Adipocyte (in vitro differentiated cells): ENCODE measurements around the gene WDR72.

Source experiments
- DNase-seq: peaks from one replicate; pipeline ENCODE4 v3.0.0-alpha.2; 2015; ENCODE audit warnings: low read depth
- H3K27me3 ChIP-seq: replicated peaks from 2 replicates; pipeline ENCODE4 v1.7.0; 2013; ENCODE audit warnings: mild to moderate bottlenecking, low read length, moderate library complexity; ENCODE audit not compliant: control insufficient read depth, insufficient read depth
- H3K36me3 ChIP-seq: 2 replicates; pipeline ENCODE4 v1.7.0; 2013; ENCODE audit warnings: low read length, mild to moderate bottlenecking, moderate library complexity; ENCODE audit not compliant: control insufficient read depth, insufficient read depth, severe bottlenecking
- H3K4me1 ChIP-seq: 2 replicates; pipeline ENCODE4 v1.7.0; 2013; ENCODE audit warnings: mild to moderate bottlenecking, low read length, moderate library complexity; ENCODE audit not compliant: control insufficient read depth, insufficient read depth
- H3K4me3 ChIP-seq: 2 replicates; pipeline ENCODE4 v1.7.0; 2013; ENCODE audit warnings: mild to moderate bottlenecking, low read length, moderate library complexity
- H3K9ac ChIP-seq: 2 replicates; pipeline ENCODE4 v1.7.0; 2013; ENCODE audit warnings: mild to moderate bottlenecking, low read length, moderate library complexity
- H3K9me3 ChIP-seq: 2 replicates; pipeline ENCODE4 v1.7.0; 2013; ENCODE audit warnings: mild to moderate bottlenecking, low read length, moderate library complexity; ENCODE audit not compliant: control insufficient read depth

Gene WDR72

DNA sequence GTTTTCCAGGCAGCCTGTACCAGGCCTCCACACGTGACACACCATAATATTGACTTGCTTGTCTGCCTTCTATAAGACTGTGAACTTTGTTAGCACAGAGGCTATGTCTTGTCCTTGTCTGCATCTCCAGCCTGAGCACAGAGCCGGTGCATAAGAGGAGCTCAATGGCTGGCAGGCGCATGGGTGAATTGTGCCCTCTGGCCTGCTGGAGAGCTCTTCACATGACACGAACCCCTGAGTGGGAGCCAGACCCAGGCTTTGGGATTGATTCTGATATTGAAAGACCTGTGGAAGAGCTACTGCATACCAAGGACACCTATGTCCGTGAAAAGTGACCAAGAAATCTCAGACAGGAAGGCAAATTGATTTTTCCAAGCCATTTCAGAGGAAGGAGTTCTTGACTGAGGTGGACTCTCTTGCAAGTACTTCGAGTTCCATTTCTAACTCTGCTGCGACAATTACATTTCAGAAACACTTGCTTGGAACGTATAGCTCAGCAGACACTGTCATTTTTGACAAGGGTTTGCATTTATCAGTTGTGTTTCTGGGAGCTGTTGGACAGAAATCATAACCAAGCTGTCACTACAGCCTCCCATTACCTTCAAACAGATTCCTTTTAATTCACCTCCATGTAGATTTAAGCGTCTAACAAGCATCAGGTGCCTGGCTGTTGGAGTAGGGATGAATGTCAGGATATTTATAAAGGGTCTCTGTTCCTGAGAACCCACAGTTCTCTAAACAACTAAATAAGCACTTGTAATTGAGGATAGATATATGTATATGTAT is 281.3 kb downstream of the WDR72 start:
- Histone ChIP-seq H3K4me1 (no peaks in the 10 kb centered on the region), H3K36me3 (no peaks in the 10 kb centered on the region), H3K9ac (no peak overlapping the region), H3K27me3 (no peaks in the 10 kb centered on the region), H3K4me3 (no peak overlapping the region), H3K9me3 (no peaks in the 10 kb centered on the region)
- DNase-seq: no peak

DNA sequence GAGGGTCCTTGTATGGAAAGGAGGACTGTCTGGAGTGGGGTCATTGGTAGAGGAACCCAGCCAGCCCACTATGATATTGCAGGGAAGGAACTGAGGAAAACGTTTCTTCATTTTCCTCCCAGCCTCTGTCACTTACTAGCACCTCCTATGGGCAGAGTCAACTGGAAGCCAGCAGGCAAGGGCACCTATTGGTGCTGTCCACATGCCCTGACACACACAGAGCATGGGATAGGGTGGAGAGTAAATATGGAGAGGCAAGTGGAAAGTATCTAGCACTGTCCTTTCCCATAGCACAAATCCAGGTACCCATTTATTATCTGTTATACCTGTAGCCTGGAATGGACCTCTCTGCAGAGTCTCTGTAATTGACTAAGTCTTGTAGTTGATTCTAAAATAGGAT is 285.6 kb downstream of the WDR72 start:
- no peaks in the 10 kb centered on the region for H3K9me3 ChIP-seq
- no peaks in the 10 kb centered on the region for H3K36me3 ChIP-seq
- H3K27me3 ChIP-seq: no peaks in the 10 kb centered on the region
- H3K4me1 ChIP-seq: no peaks in the 10 kb centered on the region
- no peak overlapping the region for H3K9ac ChIP-seq
- DNase-seq: no peak
- H3K4me3 ChIP-seq: no peak overlapping the region

DNA sequence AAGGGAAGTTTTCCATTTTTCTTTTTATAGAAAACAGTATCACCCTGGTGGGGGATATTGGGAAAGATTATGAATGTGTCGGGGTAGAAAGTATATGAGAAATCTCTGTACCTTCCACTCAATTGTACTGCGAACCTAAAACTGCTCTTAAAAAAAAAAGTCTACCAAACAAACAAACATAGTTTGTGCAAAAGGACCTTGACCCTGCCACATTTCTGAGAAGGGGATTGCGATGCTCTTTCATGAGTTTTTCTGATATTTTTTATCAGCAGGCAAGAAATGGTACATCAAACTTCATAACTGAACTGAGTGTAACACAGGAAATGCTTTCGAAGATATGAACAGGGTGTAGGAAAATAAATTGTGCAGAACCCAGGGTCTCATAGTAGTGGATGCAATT is 286.0 kb downstream of the WDR72 start:
- no peak for DNase-seq
- Histone ChIP-seq H3K36me3 (no peaks in the 10 kb centered on the region), H3K27me3 (no peaks in the 10 kb centered on the region), H3K9me3 (no peaks in the 10 kb centered on the region), H3K9ac (no peak overlapping the region), H3K4me1 (no peaks in the 10 kb centered on the region), H3K4me3 (no peak overlapping the region)

DNA sequence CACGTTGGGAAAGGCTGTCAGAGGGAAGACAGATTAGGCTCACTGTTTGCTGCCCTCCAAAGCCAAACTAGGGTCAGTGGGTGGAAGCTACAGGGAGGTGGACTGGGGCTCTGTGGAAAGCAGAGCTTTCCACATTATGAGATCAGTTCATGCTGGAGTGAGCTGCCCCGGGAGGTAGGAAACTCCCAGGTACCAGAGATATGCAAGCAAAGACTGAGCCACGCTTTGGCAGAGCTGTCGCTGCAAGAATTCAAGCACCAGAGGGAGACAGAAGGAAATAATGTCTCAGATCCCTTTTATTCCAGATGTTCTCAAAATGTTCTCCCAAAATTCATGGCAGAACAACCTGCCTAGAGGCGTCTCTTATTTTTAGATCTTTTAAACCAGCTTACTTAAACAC is 286.6 kb downstream of the WDR72 start:
- Histone ChIP-seq H3K9ac (no peak overlapping the region), H3K4me1 (no peaks in the 10 kb centered on the region), H3K9me3 (no peaks in the 10 kb centered on the region), H3K4me3 (no peak overlapping the region), H3K36me3 (no peaks in the 10 kb centered on the region), H3K27me3 (no peaks in the 10 kb centered on the region)
- DNase-seq: no peak

DNA sequence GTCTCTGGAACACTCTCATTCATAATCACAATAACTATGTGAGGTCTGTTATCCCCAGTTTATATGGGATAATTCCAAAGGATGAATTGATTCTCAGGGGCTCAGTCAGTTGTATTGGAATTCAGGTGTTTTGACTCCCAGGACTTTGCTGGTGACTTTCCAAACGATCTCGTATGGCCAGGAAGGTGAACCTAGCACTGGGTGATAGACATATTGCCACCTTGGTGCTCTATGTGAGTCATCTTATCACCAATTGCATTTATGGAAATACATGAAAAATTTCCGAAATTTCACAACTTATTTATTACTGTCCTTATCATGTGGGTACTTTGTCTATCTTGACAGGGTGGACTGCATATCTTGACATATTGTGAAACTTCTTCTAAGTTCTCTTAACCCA is 287.3 kb downstream of the WDR72 start:
- H3K9me3 ChIP-seq: no peaks in the 10 kb centered on the region
- H3K4me1 ChIP-seq: no peaks in the 10 kb centered on the region
- no peak for DNase-seq
- no peak overlapping the region for H3K9ac ChIP-seq
- H3K4me3 ChIP-seq: no peak overlapping the region
- no peaks in the 10 kb centered on the region for H3K27me3 ChIP-seq
- H3K36me3 ChIP-seq: no peaks in the 10 kb centered on the region

DNA sequence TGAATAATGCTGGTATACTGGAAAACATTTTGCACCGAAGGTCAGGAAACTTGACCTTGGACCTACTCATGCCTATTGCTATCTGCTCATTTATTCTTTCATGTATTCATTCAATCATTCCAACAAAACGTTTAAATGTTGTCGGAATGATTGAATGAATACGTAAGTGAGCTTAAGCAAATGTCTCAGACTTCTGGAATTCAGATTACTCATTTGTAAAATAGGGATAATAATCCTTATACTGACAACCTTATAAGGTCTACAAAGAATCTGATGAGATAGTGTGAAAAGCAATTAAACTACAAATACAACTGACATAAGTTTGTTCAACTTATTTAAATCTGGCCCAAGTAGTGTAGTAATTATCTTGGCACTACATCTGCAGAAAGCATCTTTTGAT is 288.7 kb downstream of the WDR72 start:
- no peaks in the 10 kb centered on the region for H3K9me3 ChIP-seq
- no peaks in the 10 kb centered on the region for H3K27me3 ChIP-seq
- no peaks in the 10 kb centered on the region for H3K4me1 ChIP-seq
- no peak for DNase-seq
- no peak overlapping the region for H3K4me3 ChIP-seq
- H3K9ac ChIP-seq: no peak overlapping the region
- no peaks in the 10 kb centered on the region for H3K36me3 ChIP-seq

DNA sequence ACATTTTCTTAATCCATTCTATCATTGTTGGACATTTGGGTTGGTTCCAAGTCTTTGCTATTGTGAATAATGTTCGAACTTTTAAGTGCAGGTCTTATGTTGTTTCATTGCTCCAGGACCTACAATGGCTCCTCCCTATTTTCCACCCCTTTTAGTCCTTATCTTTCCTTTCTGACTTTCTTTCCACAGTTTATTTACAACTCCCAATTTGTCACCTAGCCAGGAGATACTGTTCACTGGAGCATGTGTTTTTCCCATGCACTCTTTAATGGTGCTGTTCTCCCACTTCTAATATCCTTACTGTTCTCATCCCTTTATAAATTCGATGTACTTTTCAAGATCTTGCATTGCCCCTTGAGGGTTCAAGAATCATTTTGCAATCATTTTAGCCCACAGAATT is 290.0 kb downstream of the WDR72 start:
- Histone ChIP-seq H3K4me3 (no peak overlapping the region), H3K9ac (no peak overlapping the region), H3K36me3 (no peaks in the 10 kb centered on the region), H3K27me3 (no peaks in the 10 kb centered on the region), H3K4me1 (no peaks in the 10 kb centered on the region), H3K9me3 (no peaks in the 10 kb centered on the region)
- DNase-seq: no peak
